GM06990 (cell line): ENCODE measurements around the gene OR7G3.
A peak's percentile ranks its signal among the peaks of the same experiment; 100 is the strongest.

ENCODE experiments used
- DNase-seq: peaks from one replicate; pipeline ENCODE4 v3.0.0-alpha.2; 2011; ENCODE audit not compliant: insufficient read length; ENCODE audit errors: extremely low read depth
- H3K27me3 ChIP-seq: replicated peaks from 2 replicates; pipeline ENCODE4 v1.6.0; 2011; ENCODE audit warnings: low read length; ENCODE audit not compliant: control insufficient read depth, insufficient read depth
- H3K36me3 ChIP-seq: 2 replicates; pipeline ENCODE4 v1.5.1; 2011; ENCODE audit warnings: low read length; ENCODE audit not compliant: control insufficient read depth, insufficient read depth
- H3K4me3 ChIP-seq: replicated peaks from 2 replicates; pipeline ENCODE4 v1.5.1; 2011; ENCODE audit warnings: low read depth, mild to moderate bottlenecking, control low read depth, low read length
- TF ChIP-seq, protein P1 (sequence below): IDR thresholded peaks from 2 replicates; pipeline ENCODE4 v1.5.1; 2011; ENCODE audit warnings: low read length, control low read depth, mild to moderate bottlenecking, inconsistent platforms; ENCODE audit not compliant: insufficient read depth, poor library complexity, severe bottlenecking

The OR7G3 gene

DNA sequence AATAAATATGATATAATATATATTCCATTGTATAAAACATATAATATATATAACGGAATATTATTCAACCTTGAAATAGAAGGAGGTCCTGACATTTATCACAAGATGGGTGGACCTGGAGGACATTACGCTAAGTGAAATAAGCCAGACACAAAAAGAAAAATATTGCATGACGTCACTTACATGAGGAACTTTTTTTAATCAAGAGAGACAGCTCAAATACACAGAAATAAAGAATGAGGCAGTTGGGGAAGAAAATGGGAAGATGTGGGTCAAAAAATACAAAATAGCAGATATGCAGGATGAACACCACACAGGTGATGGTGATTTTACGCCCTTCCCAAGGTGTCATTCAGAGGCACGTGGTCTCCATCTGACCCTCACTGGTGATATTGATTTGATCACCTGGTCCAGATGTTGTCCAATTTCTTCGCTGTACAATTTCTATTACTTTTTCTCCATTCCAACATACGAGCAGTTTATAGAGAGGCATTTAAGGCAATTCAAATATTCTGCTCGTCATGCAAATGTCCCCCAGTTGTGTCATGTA is 12.9 kb upstream of the OR7G3 start:
- no peak for DNase-seq
- Histone ChIP-seq H3K27me3 (no peaks in the 10 kb centered on the region), H3K36me3 (no peaks in the 10 kb centered on the region), H3K4me3 (peak overlapping the region; percentile 99)
- TF ChIP-seq, protein P1, sequence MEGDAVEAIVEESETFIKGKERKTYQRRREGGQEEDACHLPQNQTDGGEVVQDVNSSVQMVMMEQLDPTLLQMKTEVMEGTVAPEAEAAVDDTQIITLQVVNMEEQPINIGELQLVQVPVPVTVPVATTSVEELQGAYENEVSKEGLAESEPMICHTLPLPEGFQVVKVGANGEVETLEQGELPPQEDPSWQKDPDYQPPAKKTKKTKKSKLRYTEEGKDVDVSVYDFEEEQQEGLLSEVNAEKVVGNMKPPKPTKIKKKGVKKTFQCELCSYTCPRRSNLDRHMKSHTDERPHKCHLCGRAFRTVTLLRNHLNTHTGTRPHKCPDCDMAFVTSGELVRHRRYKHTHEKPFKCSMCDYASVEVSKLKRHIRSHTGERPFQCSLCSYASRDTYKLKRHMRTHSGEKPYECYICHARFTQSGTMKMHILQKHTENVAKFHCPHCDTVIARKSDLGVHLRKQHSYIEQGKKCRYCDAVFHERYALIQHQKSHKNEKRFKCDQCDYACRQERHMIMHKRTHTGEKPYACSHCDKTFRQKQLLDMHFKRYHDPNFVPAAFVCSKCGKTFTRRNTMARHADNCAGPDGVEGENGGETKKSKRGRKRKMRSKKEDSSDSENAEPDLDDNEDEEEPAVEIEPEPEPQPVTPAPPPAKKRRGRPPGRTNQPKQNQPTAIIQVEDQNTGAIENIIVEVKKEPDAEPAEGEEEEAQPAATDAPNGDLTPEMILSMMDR, result no peak

DNA sequence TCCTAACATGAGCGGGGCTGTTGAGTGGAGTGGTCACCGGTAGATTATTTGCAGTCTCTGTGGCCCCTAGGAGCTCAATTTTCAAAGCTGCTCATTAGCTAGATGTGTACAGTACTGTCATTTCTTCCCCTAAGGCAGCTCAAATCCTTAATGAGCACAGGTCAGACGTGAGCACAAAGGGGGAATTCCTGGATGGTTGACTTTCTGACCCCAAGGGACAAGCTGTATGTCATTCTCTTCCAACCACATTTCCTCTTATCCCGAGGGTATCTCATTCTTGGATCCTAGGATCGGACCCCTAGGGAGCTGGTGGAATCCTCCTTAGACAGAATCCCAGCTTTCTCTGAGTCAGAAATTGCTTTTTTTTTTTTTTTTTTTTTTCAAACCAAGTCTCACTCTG is 5.7 kb upstream of the OR7G3 start:
- no peaks in the 10 kb centered on the region for H3K36me3 ChIP-seq
- no peak overlapping the region for H3K4me3 ChIP-seq
- TF ChIP-seq, protein P1, result no peak
- DNase-seq, result no peak
- H3K27me3 ChIP-seq, result no peaks in the 10 kb centered on the region

DNA sequence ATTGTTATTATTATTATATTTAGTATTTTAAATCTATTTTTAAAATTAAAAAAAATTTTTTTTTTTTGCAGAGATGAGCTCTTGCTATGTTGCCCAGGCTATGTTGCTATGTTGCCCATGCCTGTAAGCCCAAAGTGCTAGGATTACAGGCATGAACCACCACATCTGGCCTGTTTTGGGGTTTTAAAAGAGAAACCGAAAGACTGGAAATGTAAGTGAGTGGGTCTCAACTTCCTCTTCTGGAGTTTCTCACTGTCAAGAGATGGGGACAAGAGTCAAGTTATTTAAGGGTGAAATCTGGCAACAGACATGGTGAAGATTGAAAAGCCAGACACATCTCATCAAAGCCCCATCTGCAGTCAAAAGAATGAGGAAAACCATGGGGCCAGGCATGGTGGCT is 4.2 kb upstream of the OR7G3 start:
- no peak overlapping the region for H3K4me3 ChIP-seq
- H3K36me3 ChIP-seq, result no peaks in the 10 kb centered on the region
- peak; percentile 30 for DNase-seq
- TF ChIP-seq, protein P1, result no peak
- no peaks in the 10 kb centered on the region for H3K27me3 ChIP-seq

DNA sequence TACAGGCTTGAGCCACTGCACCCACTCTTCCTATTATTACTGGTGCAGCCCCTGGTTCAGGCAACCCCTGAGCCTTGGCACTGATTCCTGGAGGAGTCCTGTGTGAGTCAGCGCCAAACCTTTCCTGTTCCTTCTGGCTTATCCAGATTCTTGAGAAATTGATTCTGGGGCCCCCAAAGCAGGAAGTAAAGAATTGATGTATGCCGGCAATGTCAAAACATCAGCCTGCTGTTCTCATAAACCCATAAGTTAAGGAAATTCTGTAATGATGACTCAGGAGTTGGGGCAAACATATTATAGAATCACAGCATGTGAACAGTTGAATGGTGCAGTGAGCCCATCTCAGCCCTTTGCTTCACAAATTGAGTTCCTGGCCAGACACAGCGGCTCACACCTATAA is 1.4 kb upstream of the OR7G3 start:
- Histone ChIP-seq H3K27me3 (no peaks in the 10 kb centered on the region), H3K4me3 (no peak overlapping the region), H3K36me3 (no peaks in the 10 kb centered on the region)
- TF ChIP-seq, protein P1, result no peak
- no peak for DNase-seq

DNA sequence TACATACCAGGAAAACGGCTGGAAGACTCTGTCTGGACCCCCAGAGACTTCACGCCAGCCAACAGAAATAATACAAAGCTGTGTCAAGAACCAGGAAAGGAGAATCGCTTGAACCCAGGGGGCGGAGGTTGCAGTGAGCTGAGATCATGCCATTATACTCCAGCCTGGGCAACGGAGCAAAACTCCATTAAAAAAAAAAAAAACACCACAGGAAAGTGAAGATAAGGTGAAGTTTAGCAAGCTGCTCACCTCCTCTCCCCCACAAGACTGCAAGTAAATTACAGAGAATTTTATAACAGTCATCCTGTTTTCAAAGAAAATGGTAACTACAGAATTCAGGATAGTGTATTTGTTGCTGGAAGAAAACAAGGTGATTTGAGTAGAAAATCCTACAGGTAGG is 10.2 kb downstream of the OR7G3 start:
- DNase-seq, result no peak
- TF ChIP-seq, protein P1, result no peak
- Histone ChIP-seq H3K36me3 (no peaks in the 10 kb centered on the region), H3K4me3 (no peak overlapping the region), H3K27me3 (no peaks in the 10 kb centered on the region)

DNA sequence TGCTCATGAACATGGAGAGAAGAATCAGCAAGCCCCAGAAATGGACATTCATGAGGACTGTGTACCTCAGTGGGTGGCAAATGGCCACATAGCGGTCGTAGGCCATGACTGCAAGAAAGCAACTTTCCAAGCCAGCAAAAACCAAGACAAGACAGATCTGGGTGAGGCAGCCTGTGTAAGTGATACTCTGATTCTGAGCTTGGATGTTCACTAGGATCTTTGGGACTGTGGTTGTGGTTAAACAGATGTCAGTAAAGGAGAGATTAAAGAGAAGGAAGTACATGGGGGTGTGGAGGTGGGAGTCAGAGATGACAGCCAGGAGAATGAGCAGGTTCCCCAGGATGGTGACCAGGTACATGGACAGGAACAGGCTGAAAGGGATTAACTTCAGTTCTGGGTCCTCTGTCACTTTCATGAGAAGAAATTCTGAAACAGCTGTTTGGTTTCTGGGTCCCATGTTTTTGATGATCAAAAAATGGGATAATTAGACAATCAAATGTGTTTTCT is 11.4 kb downstream of the OR7G3 start, which contains the start of gene OR7G1:
TSS of gene OR7G1 (minus strand) at position 457 of the 507 bp plus-strand sequence. CDS start at position 457, 0 bp downstream.
- TF ChIP-seq, protein P1, result no peak
- no peaks in the 10 kb centered on the region for H3K27me3 ChIP-seq
- no peak within 1 kb of the TSS for H3K4me3 ChIP-seq
- no peak for DNase-seq
- no peaks in the 10 kb centered on the region for H3K36me3 ChIP-seq
